PC-9 (cell line): Measurements from ENCODE around the gene YAF2.

Source experiments
- CTCF ChIP-seq: fragments of 200-600 bp; sonication (generic); conservative IDR thresholded peaks from 2 replicates; pipeline ENCODE4 v1.6.1; 2017; ENCODE audit warnings: mixed run types, antibody characterized with exemption, mild to moderate bottlenecking, moderate library complexity
- EZH2 ChIP-seq: fragments of 200-600 bp; sonication (generic); IDR thresholded peaks from 2 replicates; pipeline ENCODE4 v1.8.0; 2017; ENCODE audit warnings: antibody characterized with exemption, low read depth

- no peak for TF ChIP-seq CTCF
- no peak for TF ChIP-seq EZH2
These were observed 17.8 kb upstream of the YAF2 start for GRCh38 chr12:42255866-42256261.
